ENCODE measurements around the gene CEBPG.

The CEBPG gene

DNA sequence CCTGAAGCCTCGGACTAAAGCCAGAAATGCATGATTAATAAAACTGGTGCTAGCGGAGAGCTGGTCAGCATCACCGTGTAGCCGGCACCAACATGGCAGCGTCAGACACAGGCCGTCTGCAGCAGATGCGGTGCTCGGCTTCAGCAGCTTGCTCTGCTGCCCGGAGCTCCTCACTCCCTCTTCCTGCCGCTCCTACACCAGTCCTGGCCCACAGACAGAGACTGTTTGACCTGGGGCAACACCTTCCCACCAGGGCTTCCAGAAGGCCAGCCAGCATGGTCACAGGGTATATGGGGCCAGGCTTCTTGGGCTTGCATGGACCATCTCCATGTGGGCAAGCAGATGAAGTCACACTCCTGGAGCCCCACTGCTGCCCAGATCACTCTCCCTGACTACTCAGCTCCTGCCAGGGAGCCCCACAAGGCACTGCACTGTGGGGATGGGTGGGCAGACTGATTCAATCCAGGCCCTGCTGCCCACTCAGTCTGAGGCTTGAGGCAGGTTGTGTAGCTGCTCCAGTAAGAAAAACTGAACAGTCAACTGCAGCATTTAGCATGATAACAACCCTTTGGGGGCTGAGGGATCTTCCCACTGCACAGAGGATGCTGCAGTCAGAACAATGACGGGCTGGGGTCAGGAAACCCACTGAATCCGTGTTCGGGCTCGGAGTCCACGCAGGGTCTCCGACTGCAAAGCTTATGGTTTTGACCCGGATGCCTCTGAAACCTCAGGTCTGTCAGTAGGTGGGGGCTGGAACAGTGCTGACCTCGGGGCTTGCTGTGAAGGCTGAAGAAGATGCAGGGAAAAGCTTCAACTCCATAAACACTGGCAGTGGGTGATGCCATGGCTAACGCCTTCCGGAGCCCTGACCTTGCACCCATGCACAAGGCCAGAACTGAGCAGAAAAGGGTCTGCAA, 45.6 kb downstream of the CEBPG start:
- DNase-seq (ENCODE audit: low read depth in 4 of 4, low spot score in 1 of 4) = no peak

DNA sequence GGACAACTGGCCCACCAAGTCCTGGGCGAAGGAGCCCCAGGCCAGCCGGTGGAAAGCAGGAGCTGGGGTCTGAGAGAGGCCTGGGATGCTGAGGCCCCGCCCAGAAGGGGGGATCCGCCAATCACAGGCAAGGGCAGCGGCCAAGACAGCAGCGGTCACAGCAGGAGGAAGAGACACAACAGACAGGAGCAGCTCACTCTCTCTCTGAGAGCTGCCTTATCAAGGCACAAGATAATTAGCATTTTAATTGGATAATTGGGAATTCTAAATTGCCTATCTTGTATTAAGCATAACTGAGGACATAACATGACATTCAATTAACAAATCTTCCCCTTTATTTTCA, 46.2 kb downstream of the CEBPG start:
- no peak for DNase-seq (ENCODE audit: low read depth in 4 of 4, low spot score in 1 of 4)

DNA sequence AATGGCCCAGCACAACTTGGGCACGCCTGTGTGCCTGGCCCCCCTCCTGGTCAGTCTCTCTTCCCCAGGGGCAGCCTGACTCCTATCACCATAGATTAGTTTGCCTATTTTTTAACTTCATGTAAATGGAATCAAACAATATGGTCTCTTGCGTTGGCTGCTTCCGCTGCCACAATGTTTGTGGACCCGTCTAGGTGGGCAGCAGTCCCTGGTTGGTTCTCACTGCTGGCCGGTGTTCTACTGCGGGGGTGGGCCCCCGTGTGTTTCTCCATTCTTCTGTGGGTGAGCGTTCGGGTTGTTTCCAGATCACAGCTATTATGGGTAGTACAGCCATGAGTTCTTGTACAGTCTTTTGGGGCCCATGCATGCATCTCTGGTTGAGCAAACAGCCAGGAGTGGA, 47.3 kb downstream of the CEBPG start:
- DNase-seq (ENCODE audit: low read depth in 4 of 4, low spot score in 1 of 4) = no peak

DNA sequence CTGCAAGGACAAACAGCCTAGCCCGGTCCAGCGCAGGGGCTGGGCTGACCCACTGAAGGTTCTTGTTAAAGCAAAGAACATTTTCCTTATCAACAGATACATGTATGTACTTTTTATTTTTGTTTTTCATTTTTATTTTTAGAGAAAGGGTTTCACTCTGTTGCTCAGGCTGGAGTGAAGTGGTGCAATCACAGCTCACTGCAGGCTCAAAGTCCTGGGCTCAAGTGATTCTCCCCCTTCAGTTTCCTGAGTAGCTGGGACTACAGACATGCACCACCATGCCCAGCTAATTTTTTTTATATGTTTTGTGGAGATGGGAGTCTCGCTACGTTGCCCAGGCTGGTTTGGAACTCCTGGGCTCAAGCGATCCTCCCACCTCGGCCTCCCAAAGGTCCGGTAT, 47.9 kb downstream of the CEBPG start:
- no peak for DNase-seq (ENCODE audit: low read depth in 4 of 4, low spot score in 1 of 4)

DNA sequence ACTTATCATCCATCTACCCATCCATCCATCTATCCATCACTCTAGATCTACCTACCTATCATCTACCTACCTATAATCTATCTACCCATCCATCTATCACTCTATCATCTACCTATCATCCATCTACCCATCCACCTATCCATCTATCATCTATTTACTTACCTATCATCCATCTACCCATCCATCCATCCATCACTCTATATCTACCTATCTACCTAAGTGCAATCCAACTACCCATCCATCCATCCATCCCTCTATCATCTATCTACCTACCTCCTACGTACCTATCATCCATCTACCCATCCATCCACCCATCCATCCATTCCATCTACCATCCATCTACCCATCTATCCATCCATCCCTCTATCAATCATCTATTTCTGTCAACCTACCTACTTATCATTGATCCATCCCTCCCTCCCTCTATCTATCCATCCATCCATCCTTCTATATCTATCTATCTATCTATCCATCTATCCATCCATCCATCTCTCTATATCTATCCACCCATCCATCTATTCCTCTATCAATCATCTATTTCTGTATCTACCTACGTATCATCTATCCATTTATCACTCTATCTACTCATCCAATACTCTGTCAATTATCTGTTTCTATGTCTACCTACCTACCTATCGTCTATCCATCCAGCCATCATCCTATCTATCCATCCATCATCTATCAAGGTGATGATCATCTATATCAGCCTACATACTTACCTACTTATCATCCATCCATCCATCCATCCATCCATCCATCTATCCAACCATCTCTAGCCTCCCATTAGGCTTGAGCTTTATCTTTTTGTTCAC, 49.1 kb downstream of the CEBPG start:
- DNase-seq (ENCODE audit: low read depth in 4 of 4, low spot score in 1 of 4) = no peak

DNA sequence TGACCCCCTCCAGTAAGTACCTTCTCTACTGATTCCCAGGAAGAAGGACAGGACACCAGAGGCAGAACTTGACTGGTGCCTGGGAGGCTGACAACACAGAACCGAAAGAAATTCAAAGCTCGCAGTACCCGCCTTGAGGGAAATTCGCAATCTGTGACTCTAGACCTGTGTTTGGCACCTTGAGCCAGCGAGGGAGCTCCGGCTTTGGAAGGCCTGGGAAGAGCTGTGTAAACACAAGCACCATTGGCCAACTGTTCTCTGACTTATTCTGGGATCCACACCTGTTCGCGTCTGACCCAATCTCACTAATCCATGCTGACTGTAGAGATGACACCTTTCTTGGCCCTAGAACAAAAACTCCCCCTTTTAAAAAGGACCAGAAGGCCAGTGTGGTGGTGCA, 50.7 kb downstream of the CEBPG start:
- DNase-seq (ENCODE audit: low read depth in 4 of 4, low spot score in 1 of 4) = no peak

DNA sequence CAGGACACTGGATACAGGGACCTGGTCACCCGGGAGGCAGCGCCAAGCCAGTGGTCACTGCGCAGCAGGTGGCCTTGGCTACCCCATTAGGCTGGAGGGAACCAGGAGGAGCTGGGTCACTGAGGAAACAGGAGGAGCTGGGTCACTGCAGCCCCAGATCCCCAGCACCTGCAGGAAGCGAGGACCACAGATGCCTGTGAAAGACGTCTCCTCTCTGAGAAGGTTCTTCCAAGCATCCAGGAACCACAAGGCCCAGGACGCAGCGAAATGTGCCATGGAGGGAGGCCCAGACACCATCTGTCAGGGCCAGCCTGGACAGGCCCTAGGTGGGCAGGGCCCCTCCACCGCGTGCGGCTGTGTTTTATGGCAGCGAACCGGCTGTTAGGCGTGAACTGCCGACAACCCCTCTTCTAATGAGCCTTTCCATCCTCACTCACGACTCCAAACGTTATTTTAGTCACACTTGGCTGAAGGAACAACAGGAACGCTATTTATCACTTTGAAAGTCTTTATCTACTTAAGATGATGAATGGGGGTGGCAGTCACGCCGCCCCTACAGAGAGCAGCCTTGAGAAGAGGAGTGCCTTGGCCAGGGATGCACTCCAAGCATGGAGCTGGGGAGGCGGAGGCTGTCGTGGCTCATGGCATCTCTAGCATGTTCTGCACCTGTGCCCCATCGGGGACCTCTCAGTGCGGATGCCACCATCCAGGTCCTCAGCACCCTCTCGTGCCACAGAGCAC, 53.3 kb downstream of the CEBPG start:
- DNase-seq (ENCODE audit: low read depth in 4 of 4, low spot score in 1 of 4) = no peak

DNA sequence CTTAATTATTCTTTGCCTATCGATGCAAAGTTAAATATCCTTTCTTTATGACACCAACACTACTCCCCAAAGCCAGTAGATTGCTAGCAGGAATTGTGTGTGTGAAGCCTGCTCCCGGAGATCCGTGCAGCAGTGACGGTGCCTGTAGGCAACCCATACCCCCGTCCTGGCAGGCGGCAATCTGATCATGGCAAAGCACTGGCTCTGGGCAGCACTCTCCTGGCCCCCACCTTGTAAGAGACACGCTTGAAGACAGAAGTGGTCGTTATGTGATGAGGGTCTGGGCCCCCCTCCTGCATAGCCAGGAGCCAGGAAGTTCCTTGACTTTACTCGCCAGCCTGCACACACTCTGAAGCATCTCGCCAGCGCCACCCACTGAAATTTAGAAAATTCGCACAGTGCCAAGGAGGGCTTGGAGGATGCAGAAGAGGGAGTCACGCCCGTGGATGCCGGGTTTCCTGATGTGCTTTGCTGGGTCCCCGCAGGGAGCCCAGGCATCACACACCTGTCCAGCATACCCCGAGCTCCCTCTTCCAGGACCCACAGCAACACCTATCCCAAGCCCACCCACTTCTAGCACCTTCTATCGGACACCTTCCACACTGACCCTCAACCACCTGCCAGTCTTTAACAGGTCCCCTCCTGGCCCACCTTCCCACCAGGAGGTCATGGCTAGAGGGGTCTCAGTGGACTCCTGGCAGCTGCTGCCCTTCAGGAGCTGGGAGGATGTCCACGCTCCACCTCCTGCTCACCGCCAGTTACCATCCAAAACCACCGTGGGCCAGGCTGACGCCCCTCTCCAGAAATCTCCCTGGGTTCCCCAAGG, 54.5 kb downstream of the CEBPG start:
- DNase-seq (ENCODE audit: low read depth in 4 of 4, low spot score in 1 of 4) = no peak

DNA sequence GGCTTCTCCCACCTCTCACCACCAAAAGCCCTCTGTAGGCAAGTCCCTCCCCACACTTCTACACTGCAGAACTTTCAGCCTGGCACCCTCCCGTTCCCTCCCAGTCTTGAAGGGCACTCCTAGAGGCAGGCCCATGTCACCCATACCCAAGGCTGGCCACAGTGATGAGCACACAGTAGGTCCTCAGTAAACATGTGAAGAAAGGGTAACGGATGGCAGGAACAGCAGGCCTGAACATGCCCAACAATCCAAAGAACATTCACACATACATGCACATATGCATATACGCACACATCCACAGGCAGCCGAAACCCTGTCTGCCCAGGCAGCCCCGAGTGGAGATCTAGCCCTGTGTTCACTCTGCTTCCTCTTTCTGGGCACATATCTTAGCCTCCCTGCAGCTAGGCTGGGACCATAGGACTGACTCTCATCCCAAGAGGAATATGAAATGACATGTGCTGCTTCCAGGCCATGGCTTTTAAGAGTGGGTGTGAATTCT, 55.2 kb downstream of the CEBPG start:
- no peak for DNase-seq (ENCODE audit: low read depth in 4 of 4, low spot score in 1 of 4)

DNA sequence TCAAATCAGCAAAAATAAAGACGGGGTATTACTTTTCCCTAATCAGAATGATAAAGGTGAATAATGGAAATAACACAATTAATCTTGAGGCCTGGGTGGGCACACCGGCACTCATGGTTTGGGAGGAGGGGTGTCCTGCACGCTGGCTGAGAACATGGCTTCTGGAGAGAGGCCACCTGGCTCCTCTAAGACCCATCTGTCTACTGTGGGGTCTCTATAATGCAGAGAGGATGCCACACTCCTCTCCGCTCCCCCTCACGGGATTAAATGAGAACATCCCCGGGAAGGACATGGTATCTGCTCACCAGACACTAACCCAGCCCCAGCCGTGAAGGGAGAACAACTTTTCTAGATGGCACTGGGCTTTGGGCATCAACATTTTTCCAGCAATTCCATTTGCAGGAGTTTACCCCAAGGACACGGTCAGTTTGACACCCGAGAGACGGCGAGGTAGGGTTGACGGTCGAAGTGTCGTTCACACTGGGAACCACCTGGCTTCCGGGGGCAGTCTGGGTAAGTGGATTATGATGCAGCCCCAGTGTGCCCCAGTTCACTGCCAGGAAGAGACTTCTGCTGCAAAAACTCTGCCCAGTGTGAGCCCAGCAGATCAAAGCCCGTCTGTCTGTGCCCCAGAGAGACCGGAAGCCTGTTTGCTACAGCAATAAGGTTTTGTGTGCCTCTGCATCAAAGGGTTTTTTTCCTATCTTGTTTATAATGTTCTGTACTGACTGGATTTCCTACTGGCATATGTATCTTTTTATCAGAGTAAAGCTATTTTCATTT, 56.6 kb downstream of the CEBPG start:
- DNase-seq (ENCODE audit: low read depth in 4 of 4, low spot score in 1 of 4) = no peak

DNA sequence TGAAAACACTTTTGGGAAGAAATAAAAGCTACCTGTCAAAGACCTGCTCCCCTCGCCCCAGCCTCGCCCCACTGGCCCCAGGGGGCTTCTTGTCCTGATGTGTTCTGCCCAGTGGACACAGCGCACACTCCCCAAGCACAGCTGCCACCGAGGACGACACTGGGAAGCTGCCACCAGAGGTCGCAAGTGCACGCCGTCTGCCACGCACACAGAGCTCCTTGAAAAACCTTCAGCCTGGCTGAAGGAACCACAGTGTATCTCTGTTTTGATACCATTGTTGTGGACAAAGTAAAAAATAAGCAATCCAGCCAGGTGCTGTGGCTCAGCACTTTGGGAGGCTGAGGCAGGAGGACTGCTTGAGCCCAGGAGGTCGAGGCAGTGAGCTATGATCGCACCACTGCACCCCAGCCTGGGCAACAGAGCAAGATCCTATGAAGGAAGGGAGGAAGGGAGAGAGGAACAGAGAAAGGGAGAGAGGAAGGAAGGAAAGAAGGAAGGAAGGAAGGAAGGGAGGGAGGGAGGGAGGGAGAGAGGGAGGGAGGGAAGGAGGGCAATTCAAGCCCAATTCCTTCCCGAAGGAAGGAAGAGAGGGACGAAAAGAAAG, 57.3 kb downstream of the CEBPG start:
- peak; percentile 35 to 55 (median 42) for DNase-seq (ENCODE audit: low read depth in 4 of 4, low spot score in 1 of 4)

DNA sequence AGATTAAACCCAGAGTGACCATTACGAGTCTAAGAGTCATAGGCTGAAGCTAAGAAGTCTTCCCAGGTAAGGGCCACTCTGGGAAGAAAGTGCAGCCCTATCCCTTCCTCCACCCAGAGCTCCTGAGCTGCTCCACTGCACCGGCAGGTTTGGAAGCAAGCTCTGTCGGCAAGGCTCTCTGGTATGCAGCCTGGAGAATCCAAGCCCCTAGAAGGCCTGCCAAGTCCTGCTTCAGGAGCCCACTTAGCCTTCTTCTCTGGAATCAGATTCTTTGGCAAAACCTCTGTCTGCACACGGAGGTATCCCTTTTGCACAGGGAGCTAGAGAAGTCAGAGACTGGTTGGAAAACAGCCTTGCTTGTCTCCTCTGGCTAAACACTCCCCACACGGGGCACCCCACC, 58.5 kb downstream of the CEBPG start:
- DNase-seq (ENCODE audit: low read depth in 4 of 4, low spot score in 1 of 4) = no peak
